Suprapubic skin (tissue), 4 donors: ENCODE data around the gene SAMHD1. TPM values are rescaled to one million over a fixed set of nuclear protein-coding genes. Genes with fewer than 3 reads are reported as not detected.
A peak's percentile ranks its signal among the peaks of the same experiment; 100 is the strongest.

ENCODE experiments used
- DNase-seq, 2 donors: peaks; one replicate each; pipeline ENCODE4 v3.0.0-alpha.2; 2019; ENCODE audit warnings: low spot score in 2 of 2
- H3K27ac ChIP-seq: fragments of 200-600 bp; sonication (generic); one replicate; pipeline ENCODE4 v1.5.1; 2019
- H3K27me3 ChIP-seq: fragments of 200-600 bp; sonication (generic); one replicate; pipeline ENCODE4 v1.5.1; 2019
- H3K36me3 ChIP-seq: fragments of 200-600 bp; sonication (generic); one replicate; pipeline ENCODE4 v1.5.1; 2019
- H3K4me1 ChIP-seq: fragments of 200-600 bp; sonication (generic); one replicate; pipeline ENCODE4 v1.5.1; 2019
- H3K4me3 ChIP-seq: fragments of 200-600 bp; sonication (generic); one replicate; pipeline ENCODE4 v1.5.1; 2019; ENCODE audit warnings: mild to moderate bottlenecking
- H3K9me3 ChIP-seq: fragments of 200-600 bp; sonication (generic); one replicate; pipeline ENCODE4 v1.5.1; 2019
- EP300 ChIP-seq: sonication (generic); formaldehyde crosslinking; IDR thresholded peaks from one replicate; pipeline ENCODE4 v1.6.1; 2017; ENCODE audit warnings: antibody characterized with exemption
- POLR2A ChIP-seq, 2 donors: fragments of 450-650 bp; IDR thresholded peaks; one replicate each; pipeline ENCODE4 v1.6.1; 2017; ENCODE audit warnings: antibody characterized with exemption in 2 of 2, mild to moderate bottlenecking in 2 of 2, moderate library complexity in 2 of 2
- POLR2AphosphoS5 ChIP-seq, 3 donors: sonication (generic); formaldehyde crosslinking; IDR thresholded peaks; one replicate each; pipeline ENCODE4 v1.6.1; 2017; ENCODE audit warnings: antibody characterized with exemption in 3 of 3
- WGBS: methylation state at CpG from one replicate; pipeline ENCODE4 v1.1.5; 2018; 5-methylcytosine and 5-hydroxymethylcytosine counted together
- total RNA-seq, 4 donors: library from RNA; depleted of rRNA; stranded (reverse); fragments of >200 nt; gene quantifications; one replicate each; pipeline ENCODE4 v1.1.0, GENCODE V29; 2016
- TF ChIP-seq, protein P1 (sequence below), 2 donors: fragments of 200-600 bp in 1 of 2; fragments of 450-650 bp in 1 of 2; sonication (generic) in 1 of 2; IDR thresholded peaks; one replicate each; pipeline ENCODE4 v1.5.1; 2016 to 2019; ENCODE audit warnings: antibody characterized with exemption in 2 of 2, mild to moderate bottlenecking in 1 of 2, moderate library complexity in 1 of 2

SAMHD1 gene
- total RNA-seq, 4 donors from 2014 or later: 32.9 to 77.4 (median 44.2) TPM

- H3K4me3 ChIP-seq: no peak overlapping the region
- WGBS: 48% methylated on average over 3 of the region's 7 CpGs
- DNase-seq: no peak
Measured at GRCh38 chr20:36855241-36855657, 96.3 kb downstream of the SAMHD1 start.

DNA sequence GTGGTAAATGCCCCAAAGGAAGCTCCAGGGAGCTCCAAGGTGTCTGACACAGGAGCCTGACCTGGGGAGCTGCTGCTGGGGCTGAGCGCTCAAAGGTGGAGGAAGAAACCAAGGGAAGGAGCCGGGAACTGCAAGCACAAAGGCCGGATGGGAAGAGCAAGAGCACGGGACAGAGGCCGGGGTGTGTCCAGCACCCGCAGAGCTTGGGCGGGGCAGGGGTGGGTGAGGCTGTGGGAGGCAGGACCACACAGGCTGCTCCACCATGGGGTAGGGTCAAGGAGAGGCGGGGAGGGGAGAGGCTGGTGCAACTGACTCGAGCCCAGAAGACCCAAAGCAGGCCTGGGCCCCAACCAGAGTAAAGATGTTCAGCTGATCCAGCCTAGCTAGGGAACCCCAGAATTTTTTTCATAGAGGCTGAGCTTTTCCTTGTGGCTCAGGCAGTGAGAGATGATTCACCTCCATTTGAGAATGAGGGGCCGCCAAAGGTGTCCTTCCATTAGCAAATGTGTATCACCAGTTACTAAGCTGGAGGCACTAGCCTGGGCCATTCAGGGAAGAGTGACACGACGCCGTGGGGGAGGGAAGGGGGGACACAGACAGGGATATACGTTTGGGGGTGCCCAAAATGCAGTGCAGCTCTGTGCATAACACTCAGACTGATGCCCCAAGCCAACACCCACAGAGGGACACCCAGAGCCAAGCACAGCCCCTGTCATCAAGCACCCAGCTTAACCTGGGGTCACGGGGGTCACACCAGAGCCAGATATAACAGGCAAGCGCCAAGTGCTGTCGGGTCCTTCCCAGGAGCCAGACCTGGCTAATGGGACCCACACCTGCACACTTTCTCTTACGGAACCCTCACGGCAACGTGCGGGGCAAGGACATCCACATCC, 96.9 kb downstream of the SAMHD1 start:
- no peak overlapping the region for H3K4me3 ChIP-seq
- peaks cover 73% of the 10 kb centered on the region for H3K4me1 ChIP-seq
- no peak for DNase-seq
- 50% methylated on average over 18 of the region's 21 CpGs for WGBS
- peak overlapping the region; percentile 43 for H3K27ac ChIP-seq
- H3K36me3 ChIP-seq: peaks cover 4% of the 10 kb centered on the region
- H3K27me3 ChIP-seq: no peaks in the 10 kb centered on the region
- TF ChIP-seq, protein P1, sequence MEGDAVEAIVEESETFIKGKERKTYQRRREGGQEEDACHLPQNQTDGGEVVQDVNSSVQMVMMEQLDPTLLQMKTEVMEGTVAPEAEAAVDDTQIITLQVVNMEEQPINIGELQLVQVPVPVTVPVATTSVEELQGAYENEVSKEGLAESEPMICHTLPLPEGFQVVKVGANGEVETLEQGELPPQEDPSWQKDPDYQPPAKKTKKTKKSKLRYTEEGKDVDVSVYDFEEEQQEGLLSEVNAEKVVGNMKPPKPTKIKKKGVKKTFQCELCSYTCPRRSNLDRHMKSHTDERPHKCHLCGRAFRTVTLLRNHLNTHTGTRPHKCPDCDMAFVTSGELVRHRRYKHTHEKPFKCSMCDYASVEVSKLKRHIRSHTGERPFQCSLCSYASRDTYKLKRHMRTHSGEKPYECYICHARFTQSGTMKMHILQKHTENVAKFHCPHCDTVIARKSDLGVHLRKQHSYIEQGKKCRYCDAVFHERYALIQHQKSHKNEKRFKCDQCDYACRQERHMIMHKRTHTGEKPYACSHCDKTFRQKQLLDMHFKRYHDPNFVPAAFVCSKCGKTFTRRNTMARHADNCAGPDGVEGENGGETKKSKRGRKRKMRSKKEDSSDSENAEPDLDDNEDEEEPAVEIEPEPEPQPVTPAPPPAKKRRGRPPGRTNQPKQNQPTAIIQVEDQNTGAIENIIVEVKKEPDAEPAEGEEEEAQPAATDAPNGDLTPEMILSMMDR (IDR thresholded peaks at IDR 0.05): no peak
- TF ChIP-seq POLR2AphosphoS5 (IDR thresholded peaks at IDR 0.05) (no peak), POLR2A (IDR thresholded peaks at IDR 0.05) (no peak), EP300 (no peak)
- no peaks in the 10 kb centered on the region for H3K9me3 ChIP-seq

More at GRCh38 chr20:36855241-36855657, 96.3 kb downstream of the SAMHD1 start:
- no peaks in the 10 kb centered on the region for H3K27me3 ChIP-seq
- peaks cover 4% of the 10 kb centered on the region for H3K36me3 ChIP-seq
- H3K27ac ChIP-seq: no peak overlapping the region
- peaks cover 79% of the 10 kb centered on the region for H3K4me1 ChIP-seq
- H3K9me3 ChIP-seq: no peaks in the 10 kb centered on the region
- TF ChIP-seq, protein P1 (IDR thresholded peaks at IDR 0.05): no peak
- TF ChIP-seq POLR2AphosphoS5 (IDR thresholded peaks at IDR 0.05) (no peak), POLR2A (IDR thresholded peaks at IDR 0.05) (no peak), EP300 (no peak)

- no peak for DNase-seq
- H3K4me1 ChIP-seq: peaks cover 69% of the 10 kb centered on the region
Measured at GRCh38 chr20:36852187-36852586, 99.3 kb downstream of the SAMHD1 start.

DNA sequence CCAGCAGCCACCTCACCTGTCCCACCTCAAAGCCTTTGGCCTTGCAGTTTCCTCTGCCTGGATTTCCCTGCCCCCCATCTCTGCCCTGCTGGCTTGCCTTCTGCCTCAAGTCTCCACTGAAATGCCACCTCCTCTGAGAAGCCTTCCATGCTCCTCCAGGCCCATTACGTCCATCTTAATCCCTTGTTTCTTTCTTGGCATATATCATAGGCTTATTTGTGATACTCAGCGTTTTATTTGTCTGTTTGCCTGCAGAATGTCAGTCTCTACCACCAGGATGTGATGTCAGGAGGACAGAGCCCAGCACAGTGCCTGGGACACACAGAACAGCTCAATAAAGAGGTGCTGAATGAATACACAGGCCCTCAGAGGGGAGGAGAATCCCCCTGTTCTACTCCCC, 100.0 kb downstream of the SAMHD1 start:
- DNase-seq: no peak
- Histone ChIP-seq H3K36me3 (no peaks in the 10 kb centered on the region), H3K4me3 (no peak overlapping the region), H3K27me3 (no peaks in the 10 kb centered on the region), H3K9me3 (no peaks in the 10 kb centered on the region), H3K27ac (peak overlapping the region; percentile 72), H3K4me1 (peaks cover 67% of the 10 kb centered on the region)
- 80% methylated on average over 2 of the region's 2 CpGs for WGBS
- TF ChIP-seq POLR2AphosphoS5 (IDR thresholded peaks at IDR 0.05) (no peak), EP300 (no peak), POLR2A (IDR thresholded peaks at IDR 0.05) (no peak)
- TF ChIP-seq, protein P1 (IDR thresholded peaks at IDR 0.05): no peak

More at GRCh38 chr20:36852187-36852586, 99.3 kb downstream of the SAMHD1 start:
- Histone ChIP-seq H3K36me3 (no peaks in the 10 kb centered on the region), H3K27ac (peak overlapping the region; percentile 72), H3K4me3 (no peak overlapping the region), H3K9me3 (no peaks in the 10 kb centered on the region), H3K27me3 (no peaks in the 10 kb centered on the region)
- TF ChIP-seq POLR2A (IDR thresholded peaks at IDR 0.05) (no peak), EP300 (no peak), POLR2AphosphoS5 (IDR thresholded peaks at IDR 0.05) (no peak)
- TF ChIP-seq, protein P1 (IDR thresholded peaks at IDR 0.05): no peak
- whole genome bisulfite sequencing: 59% methylated on average over 8 of the region's 12 CpGs

DNA sequence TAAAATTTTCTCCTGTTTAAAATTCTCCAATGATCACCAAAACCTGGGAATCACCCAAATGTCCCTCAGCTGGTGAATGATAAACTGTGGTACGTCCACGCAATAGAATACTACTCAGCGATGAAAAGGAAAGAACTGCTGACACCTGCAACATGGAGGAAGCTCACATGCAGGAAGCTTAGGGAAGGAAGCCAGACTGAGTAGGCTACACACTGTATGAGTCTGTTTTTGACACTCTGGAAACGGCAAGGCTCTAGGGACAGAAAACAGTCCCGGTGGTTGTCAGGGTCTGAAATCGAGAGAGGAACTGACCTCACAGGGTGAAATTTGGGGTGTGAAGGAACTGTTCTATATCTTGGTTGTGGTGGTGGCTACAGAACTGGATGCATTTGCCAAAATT, 100.7 kb downstream of the SAMHD1 start:
- H3K4me3 ChIP-seq: no peak overlapping the region
- DNase-seq: no peak
- peaks cover 67% of the 10 kb centered on the region for H3K4me1 ChIP-seq
- H3K9me3 ChIP-seq: no peaks in the 10 kb centered on the region
- no peaks in the 10 kb centered on the region for H3K36me3 ChIP-seq
- 94% methylated on average over 6 of the region's 6 CpGs for WGBS
- TF ChIP-seq POLR2AphosphoS5 (IDR thresholded peaks at IDR 0.05): no peak
- no peak for TF ChIP-seq POLR2A (IDR thresholded peaks at IDR 0.05)
- TF ChIP-seq, protein P1 (IDR thresholded peaks at IDR 0.05): no peak
- no peak for TF ChIP-seq EP300
- no peaks in the 10 kb centered on the region for H3K27me3 ChIP-seq
- H3K27ac ChIP-seq: no peak overlapping the region
